GM19193 (cell line): ENCODE results near the gene ISG15.

Experiments
- POLR2A ChIP-seq: IDR thresholded peaks from 4 replicates; pipeline ENCODE4 v1.6.1; 2011; ENCODE audit not compliant: insufficient read depth, insufficient read length; ENCODE audit errors: extremely low read depth

ISG15 gene

DNA sequence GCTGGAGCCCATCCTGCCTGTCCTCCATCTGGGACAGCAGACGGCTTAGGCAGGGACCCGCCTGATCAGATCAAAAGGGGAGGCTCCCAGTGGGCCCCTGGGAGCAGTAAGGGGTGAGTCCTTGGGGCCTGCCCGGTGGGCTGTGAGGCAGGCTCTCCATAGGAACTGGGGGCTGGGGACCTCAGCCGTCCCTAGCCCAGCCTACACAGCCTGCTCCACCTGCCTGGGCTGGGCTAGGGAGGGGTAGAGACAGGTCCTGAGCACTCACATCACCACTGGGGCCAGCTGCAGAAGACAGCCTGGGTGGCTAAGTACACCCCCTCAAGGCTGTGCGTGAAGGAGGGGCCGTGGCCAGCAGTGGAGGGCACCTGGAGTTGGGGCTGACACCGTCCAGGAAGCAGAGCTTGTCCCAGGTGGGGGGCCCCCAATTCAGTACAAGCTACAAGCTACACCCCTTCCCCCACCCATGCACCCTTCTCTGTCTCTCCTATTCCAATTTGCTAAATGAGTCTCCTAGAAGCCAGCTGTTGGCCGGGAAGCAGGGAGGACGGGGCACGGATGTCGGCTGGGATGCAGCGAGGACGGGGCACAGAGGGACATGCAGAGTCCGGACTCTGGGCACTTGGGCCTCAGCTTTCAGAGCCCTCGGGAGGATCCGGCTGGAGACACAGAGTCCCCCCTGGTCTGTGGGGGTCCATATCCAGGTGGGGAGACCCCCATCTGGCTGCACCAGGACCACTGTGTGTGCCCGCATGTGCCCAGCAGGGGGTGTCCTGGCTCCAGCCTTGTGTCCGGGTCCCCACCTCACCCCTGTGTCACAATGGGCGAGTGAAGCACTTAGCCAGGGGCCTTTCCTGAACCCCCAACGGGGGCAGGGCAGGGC is 1.7 kb downstream of the ISG15 start:
- peak; percentile 57 for TF ChIP-seq POLR2A

DNA sequence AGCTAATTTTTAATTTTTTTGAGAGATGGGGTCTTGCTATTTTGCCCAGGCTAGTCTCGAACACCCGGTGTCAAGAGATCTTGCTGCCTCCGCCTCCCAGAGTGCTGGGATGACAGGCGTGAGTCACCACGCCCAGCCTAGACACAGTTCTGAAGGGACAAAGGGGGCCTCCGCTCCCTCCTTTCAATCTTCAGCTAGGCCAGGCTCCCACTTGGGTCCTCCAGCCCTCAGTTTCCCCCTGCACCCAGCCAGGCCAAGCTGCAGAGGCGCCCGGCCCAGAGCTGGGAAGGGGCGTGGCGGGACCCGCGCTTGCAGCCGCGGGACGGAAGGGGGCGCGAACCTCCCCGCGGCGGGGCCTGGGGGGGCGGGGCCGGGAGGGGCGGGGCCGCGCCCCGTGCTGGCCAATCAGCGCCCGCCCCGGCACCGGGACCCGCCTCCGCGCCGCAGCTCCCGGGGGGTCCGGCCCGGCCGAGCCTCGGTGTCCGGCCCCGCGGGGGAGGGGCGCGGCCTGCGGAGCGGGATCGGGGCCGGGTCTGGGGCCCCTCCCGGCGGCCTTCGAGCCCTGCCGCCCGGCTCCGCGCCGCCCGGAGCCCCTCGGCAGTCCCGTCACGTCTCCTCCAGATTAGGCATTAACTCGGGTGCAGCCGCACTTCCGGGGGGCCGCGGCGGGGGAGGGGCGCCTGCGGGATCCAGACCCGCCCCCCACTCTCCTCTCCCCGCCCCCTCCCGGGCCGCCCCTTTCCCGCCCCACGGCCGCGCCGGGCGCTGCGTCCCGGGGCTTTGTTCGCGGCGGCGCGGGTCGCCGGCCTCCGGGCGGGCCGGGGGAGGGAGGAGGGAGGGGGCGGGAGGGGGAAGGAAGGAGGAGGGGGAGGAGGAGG is 6.1 kb downstream of the ISG15 start:
- TF ChIP-seq POLR2A, result no peak

DNA sequence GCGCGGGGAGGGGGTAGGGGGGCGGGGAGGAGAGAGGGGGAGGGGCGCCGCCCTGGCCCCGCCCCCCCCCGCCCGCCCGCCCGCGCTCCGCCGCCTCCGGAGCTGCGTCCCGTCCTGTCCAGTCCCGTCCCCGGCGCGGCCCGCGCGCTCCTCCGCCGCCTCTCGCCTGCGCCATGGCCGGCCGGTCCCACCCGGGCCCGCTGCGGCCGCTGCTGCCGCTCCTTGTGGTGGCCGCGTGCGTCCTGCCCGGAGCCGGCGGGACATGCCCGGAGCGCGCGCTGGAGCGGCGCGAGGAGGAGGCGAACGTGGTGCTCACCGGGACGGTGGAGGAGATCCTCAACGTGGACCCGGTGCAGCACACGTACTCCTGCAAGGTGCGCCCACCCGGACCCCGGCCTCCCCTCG is 6.7 kb downstream of the ISG15 start, which contains the start of gene AGRN:
Gene AGRN (plus strand): TSS at position 121 of the 405 bp plus-strand sequence. CDS start 53 bp downstream, at position 174.
- peak; percentile 34 for TF ChIP-seq POLR2A

DNA sequence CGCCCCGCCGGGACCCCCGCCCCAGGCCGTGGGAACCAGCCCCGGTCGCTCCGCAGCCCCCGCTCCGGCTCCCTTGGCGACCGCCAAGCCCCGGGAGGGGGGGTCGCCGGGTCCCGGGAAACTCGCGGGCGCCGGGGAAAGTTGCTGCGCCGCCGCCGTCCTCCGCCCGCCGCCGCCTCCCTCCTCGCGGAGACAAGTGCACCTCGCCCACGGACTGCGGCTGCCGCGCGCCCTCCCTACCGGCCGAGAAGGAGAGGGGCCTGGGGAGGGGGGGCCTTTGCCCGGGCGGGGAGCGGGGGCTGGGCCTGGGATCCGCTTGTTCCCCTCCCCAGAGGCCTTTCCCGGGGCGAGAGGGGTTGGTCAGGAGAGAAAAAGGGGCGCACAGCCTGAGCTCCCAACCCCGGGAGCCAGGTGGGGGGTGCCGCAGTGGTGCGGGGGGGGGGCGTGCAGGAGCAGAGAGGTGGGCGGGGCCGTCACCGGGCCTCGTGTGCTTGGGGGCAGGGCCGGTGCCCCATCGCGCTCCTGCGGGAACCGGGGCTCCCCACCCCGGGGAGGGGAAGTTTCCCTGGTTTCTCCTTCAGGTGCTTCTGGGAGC is 7.2 kb downstream of the ISG15 start:
- no peak for TF ChIP-seq POLR2A

DNA sequence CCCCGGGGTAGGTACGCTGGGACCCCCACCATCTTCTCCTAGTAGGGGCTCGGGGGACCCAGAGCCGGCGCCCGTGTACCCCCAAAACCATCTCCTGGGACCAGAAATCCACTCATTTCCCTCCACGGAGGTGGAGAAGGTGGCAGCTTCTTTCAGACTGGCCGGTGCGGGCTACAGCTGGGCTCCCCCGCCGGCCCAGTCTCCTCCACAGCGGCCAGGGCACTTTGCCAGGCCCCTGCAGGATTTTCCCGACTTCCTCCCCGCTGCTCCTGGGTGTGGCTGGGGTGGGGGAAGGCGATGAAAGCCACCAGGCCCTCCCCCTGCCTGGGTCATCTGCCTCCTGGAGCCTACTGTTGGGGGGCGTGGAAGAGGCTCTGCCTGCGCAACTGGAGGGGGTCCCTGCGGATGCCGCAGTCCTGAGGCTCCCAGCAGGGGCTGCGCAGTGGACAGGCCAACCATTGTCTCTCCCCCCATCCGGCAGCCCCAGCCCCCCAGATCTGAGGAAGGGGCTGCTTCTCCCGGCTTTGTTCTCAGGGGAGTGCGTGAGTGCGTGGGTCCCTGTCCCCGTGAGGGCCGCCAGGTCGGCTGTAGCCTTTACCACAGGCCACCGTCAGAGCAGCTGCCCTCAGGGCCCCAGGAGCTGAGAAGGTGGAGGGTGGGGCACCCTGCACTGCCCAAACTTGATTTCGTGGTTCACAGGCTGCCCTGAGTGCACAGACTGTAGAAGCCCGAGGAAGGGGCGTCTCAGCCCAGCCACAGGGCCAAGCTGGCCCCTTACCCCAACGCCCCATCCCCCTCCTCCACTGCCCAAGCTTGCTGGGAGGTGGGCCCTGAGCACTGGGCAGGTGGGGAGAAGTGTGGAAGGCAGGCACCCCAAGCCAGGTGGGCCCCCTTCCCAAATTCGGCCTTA is 8.0 kb downstream of the ISG15 start:
- no peak for TF ChIP-seq POLR2A

DNA sequence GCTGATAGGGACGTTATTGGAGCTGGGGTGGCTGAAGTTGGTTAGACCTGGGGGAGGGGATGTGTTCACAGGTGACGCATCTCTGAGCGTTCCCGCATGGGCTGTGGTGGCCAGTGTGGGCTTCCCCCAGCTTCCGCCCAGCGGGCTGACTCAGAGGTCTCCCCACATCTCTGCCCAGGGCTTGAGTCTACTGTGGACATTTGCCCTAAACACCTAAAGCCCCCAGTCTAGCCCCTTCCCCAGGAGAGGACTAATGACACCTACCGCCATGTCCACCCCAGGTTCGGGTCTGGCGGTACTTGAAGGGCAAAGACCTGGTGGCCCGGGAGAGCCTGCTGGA is 8.6 kb downstream of the ISG15 start:
- no peak for TF ChIP-seq POLR2A

DNA sequence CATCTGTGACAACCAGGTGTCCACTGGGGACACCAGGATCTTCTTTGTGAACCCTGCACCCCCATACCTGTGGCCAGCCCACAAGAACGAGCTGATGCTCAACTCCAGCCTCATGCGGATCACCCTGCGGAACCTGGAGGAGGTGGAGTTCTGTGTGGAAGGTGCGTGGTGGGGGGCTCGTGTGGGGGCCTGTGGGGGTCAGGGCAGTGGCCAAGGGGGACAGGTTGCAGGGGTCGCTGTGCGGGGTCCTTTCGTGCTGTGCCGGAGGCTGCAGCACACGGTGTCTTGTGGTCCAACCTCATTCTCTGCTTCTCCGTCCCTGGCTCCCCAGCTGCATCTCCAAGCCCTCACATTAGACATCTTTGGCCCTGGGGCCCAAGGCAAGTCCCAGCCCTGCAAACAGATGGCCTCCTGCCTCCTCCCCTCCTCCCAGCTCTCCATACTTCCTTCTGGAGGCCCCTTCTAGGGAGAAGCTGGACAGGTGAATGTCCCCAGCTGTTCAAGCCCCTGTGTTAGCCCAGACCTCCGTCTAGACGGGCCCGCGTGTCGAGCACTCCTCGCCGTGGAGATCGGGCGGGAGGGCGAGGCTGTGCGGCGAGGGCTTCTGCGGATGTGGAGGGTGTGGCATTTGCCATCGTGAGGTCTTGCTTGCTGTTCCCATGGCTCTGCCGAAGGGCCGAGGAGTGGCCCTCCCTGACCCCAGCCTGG is 9.2 kb downstream of the ISG15 start:
- no peak for TF ChIP-seq POLR2A

DNA sequence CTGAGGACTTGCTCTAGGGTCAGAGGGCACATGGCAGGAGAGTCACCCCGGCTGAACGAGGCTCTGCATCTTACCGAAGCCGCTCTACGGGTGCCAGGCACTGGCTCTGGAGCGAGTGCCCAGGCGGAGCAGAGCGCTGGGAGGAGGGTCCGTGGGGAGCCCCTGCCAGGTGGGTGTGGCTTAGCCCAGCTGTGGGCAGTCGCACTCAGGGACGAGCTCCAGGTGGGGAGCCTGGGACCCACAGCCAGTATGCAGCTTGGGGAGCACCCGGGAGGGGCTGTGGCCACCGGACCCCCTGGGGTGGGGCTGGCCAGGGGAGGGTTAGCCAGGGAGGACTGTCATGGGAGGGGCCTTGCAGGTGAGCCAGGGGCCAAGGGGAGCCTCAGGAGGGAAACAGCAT is 10.4 kb downstream of the ISG15 start:
- no peak for TF ChIP-seq POLR2A

DNA sequence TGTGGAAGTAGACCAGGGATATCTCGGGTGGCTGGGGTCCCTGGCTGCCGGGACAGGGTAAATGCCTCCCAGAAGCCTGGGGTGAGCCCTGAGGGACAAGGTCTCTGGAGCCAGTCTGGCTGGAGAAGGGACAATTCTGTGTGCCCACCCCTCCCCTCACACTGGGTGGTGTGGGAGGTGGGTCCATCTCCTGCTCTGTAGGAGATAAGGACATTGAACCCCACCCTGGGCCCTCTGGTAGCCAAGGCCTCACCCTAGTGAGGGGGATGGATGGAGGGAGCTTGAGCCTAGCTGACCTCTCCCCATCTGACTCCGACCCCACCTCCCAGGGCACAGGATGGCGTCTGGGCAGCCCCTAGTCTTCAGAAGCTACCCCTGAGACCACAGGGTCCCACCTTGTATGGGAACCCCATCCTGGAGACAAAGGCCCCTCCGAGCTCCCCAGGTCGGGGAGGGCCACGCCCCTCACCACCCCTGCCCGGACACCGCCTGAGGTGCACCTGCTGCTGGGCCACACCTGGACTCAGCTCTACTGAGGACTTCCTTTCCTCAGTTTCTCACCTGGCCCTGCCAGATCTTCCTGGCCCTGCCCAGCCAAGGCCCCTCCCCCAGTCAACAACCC is 11.0 kb downstream of the ISG15 start:
- no peak for TF ChIP-seq POLR2A

DNA sequence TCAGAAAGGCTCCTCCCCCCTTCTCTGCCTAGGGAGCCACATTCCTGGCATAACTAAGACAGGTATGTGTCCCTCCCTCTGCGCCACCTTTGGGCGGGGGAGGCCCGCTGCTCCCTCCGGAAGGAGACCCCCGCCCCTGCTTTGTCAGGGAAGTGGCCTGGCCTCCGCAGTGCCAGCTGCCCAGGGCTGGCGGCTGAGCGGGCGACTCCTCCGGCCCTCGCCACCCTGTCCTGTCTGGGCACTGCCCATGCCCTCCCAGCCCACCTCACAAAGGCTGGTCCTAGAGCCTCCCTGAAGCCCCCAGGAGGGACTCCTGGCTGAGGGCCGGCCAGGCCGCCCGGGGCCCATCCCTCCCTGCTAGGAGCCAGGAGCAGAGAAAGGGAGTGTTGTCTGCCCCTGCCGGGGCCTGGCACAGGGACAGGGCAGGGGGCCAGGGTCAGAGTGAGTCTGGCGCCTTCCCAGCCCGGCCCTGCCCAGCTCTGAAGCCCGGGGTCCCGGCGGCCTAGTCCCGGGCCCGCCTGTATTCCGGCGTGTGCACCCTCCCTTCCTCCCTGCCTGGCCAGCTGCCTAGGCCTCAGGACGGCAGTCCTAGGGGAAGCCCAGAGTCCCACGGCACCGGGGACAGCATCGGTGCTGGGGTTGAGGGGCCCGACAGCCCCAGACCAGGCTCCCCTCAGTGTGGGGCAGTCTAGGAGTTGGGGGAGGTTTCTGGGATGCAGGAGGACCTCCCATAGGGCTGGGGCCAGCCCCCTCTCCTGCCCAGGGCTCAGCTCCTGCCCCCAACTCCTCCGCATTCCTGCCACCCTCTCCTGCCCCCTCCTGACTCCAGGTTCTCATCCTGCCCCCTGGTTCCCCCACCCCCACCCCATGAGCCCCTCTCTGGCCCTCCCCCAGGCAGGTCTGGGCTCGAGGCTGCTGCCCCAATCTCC is 11.7 kb downstream of the ISG15 start:
- TF ChIP-seq POLR2A, result no peak

DNA sequence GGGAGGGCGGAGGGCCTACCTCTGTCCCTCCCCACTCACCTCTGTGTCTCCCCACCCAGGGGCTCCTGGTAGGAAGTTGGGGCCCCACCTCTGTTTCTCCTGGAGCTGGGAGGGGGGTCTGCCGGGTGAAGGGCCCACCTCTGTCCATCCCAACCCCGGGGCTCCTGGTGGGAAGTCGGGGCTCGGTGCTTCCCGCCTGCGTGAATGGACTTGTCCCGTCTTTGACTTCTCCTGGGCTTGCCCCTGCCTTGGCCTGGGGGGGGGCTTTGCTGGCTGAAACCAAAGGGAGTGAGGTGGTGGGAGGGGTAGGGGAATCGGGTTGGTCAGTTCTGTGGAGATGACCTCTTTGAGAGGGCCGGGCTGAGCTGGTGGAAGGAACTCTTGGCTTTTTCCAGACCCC is 12.4 kb downstream of the ISG15 start:
- no peak for TF ChIP-seq POLR2A
